ENCODE data around the gene ATRAID. TPM values are rescaled to one million over a fixed set of nuclear protein-coding genes. Genes with fewer than 3 reads are reported as not detected.

The ATRAID gene
- total RNA-seq, 2 experiments from 2014 or later, result 84.0 to 92.7 TPM

GRCh38 chr2:27231921-27232320 lies 20.1 kb downstream of the ATRAID start:
- H3K36me3 Mint-ChIP-seq, result peaks cover 60% of the 10 kb centered on the region
- no peaks in the 10 kb centered on the region for H3K4me1 Mint-ChIP-seq (ENCODE audit: low read depth)
- H3K9me3 Mint-ChIP-seq, result no peaks in the 10 kb centered on the region
- DNase-seq, result no peak
- H3K4me3 Mint-ChIP-seq, result no peak overlapping the region
- ChIA-PET CTCF (interaction anchor here (1.1 to 1.4 kb wide), 2 partner anchors 71 to 270 kb away, joined by 3 to 4 read pairs; no protein-coding TSS in a partner anchor), POLR2A (interaction anchor here (1.3 to 1.4 kb wide), 2 partner anchors 10 to 11 kb away, joined by 3 to 4 read pairs; no protein-coding TSS in a partner anchor)
- H3K27ac Mint-ChIP-seq, result no peak overlapping the region
- intact Hi-C loops (cut with micrococcal nuclease), result no loop called here
- H3K27me3 Mint-ChIP-seq, result no peaks in the 10 kb centered on the region

GRCh38 chr2:27233341-27233740 lies 21.5 kb downstream of the ATRAID start:
- Mint-ChIP-seq H3K4me1 (ENCODE audit: low read depth) (no peaks in the 10 kb centered on the region), H3K36me3 (peaks cover 61% of the 10 kb centered on the region), H3K27me3 (no peaks in the 10 kb centered on the region), H3K27ac (no peak overlapping the region), H3K4me3 (no peak overlapping the region), H3K9me3 (no peaks in the 10 kb centered on the region)
- ChIA-PET POLR2A (no interaction called here), CTCF (no interaction called here)
- DNase-seq, result no peak
- intact Hi-C loops (cut with micrococcal nuclease), result no loop called here

GRCh38 chr2:27236136-27236535 lies 24.3 kb downstream of the ATRAID start:
- H3K36me3 Mint-ChIP-seq, result peaks cover 75% of the 10 kb centered on the region
- intact Hi-C loops (cut with micrococcal nuclease), result no loop called here
- no peak overlapping the region for H3K27ac Mint-ChIP-seq
- CTCF ChIA-PET, result interaction anchor here (0.7 to 0.9 kb wide), 3 partner anchors 66 to 149 kb away, joined by 3 read pairs; no protein-coding TSS in a partner anchor
- H3K4me1 Mint-ChIP-seq (ENCODE audit: low read depth), result no peaks in the 10 kb centered on the region
- H3K9me3 Mint-ChIP-seq, result no peaks in the 10 kb centered on the region
- DNase-seq, result no peak
- no peak overlapping the region for H3K4me3 Mint-ChIP-seq
- no peaks in the 10 kb centered on the region for H3K27me3 Mint-ChIP-seq
- POLR2A ChIA-PET, result interaction anchor here (1.2 kb wide), 1 partner anchor 10 kb away, joined by 3 read pairs; no protein-coding TSS in a partner anchor

- POLR2A ChIA-PET, result interaction anchor here (1.2 kb wide), 1 partner anchor 10 kb away, joined by 3 read pairs; no protein-coding TSS in a partner anchor
- intact Hi-C loops (cut with micrococcal nuclease), result no loop called here
- H3K4me1 Mint-ChIP-seq (ENCODE audit: low read depth), result no peaks in the 10 kb centered on the region
Observed at GRCh38 chr2:27236626-27237025, 24.8 kb downstream of the ATRAID start.

GRCh38 chr2:27237341-27237945 lies 25.6 kb downstream of the ATRAID start:
- intact Hi-C loops (cut with micrococcal nuclease), result no loop called here
- H3K9me3 Mint-ChIP-seq, result no peaks in the 10 kb centered on the region
- ChIA-PET CTCF (interaction anchor here (1.3 kb wide), 1 partner anchor 28 kb away, joined by 4 read pairs; no protein-coding TSS in a partner anchor), POLR2A (interaction anchor here (1.2 kb wide), 1 partner anchor 11 kb away, joined by 3 read pairs; no protein-coding TSS in a partner anchor)
- H3K27ac Mint-ChIP-seq, result no peak overlapping the region
- DNase-seq, result no peak
- no peak overlapping the region for H3K4me3 Mint-ChIP-seq
- H3K4me1 Mint-ChIP-seq (ENCODE audit: low read depth), result no peaks in the 10 kb centered on the region
- peaks cover 73% of the 10 kb centered on the region for H3K36me3 Mint-ChIP-seq
- no peaks in the 10 kb centered on the region for H3K27me3 Mint-ChIP-seq

More at GRCh38 chr2:27236626-27237025, 24.8 kb downstream of the ATRAID start:
- CTCF ChIA-PET, result interaction anchor here (0.7 to 0.9 kb wide), 2 partner anchors 66 to 149 kb away, joined by 3 read pairs; no protein-coding TSS in a partner anchor
- Mint-ChIP-seq H3K4me3 (no peak overlapping the region), H3K27me3 (no peaks in the 10 kb centered on the region), H3K36me3 (peaks cover 75% of the 10 kb centered on the region), H3K9me3 (no peaks in the 10 kb centered on the region), H3K27ac (no peak overlapping the region)
- DNase-seq, result no peak

GRCh38 chr2:27238976-27239375 lies 27.1 kb downstream of the ATRAID start:
- Mint-ChIP-seq H3K4me3 (no peak overlapping the region), H3K9me3 (no peaks in the 10 kb centered on the region), H3K4me1 (ENCODE audit: low read depth) (no peaks in the 10 kb centered on the region), H3K36me3 (peaks cover 68% of the 10 kb centered on the region), H3K27ac (no peak overlapping the region), H3K27me3 (no peaks in the 10 kb centered on the region)
- intact Hi-C loops (cut with micrococcal nuclease), result no loop called here
- no peak for DNase-seq
- POLR2A ChIA-PET, result no interaction called here
- CTCF ChIA-PET, result no interaction called here

GRCh38 chr2:27240406-27240805 lies 28.6 kb downstream of the ATRAID start:
- no peak overlapping the region for H3K4me3 Mint-ChIP-seq
- no peaks in the 10 kb centered on the region for H3K4me1 Mint-ChIP-seq (ENCODE audit: low read depth)
- intact Hi-C loops (cut with micrococcal nuclease), result no loop called here
- no peaks in the 10 kb centered on the region for H3K27me3 Mint-ChIP-seq
- no peak overlapping the region for H3K27ac Mint-ChIP-seq
- DNase-seq, result no peak
- ChIA-PET CTCF (interaction anchor here (0.6 to 2.4 kb wide), 3 partner anchors 24 to 63 kb away, joined by 3 to 9 read pairs (median 3); no protein-coding TSS in a partner anchor), POLR2A (interaction anchor here (0.6 kb wide), 1 partner anchor 38 kb away, joined by 3 read pairs; no protein-coding TSS in a partner anchor)
- peaks cover 59% of the 10 kb centered on the region for H3K36me3 Mint-ChIP-seq
- H3K9me3 Mint-ChIP-seq, result no peaks in the 10 kb centered on the region

GRCh38 chr2:27241761-27242613 lies 30.1 kb downstream of the ATRAID start:
- no peaks in the 10 kb centered on the region for H3K4me1 Mint-ChIP-seq (ENCODE audit: low read depth)
- no peak overlapping the region for H3K27ac Mint-ChIP-seq
- peaks cover 50% of the 10 kb centered on the region for H3K36me3 Mint-ChIP-seq
- no peak overlapping the region for H3K4me3 Mint-ChIP-seq
- no peaks in the 10 kb centered on the region for H3K27me3 Mint-ChIP-seq
- POLR2A ChIA-PET, result interaction anchor here (1.0 to 1.7 kb wide), 2 partner anchors 10 to 108 kb away, joined by 3 to 4 read pairs; partner anchors contain the start of gene PREB
- intact Hi-C loops (cut with micrococcal nuclease), result no loop called here
- CTCF ChIA-PET, result interaction anchor here (1.0 to 2.4 kb wide), 3 partner anchors 22 to 38 kb away, joined by 3 to 9 read pairs (median 4); no protein-coding TSS in a partner anchor
- DNase-seq, result no peak
- no peaks in the 10 kb centered on the region for H3K9me3 Mint-ChIP-seq

GRCh38 chr2:27242614-27242951 lies 30.7 kb downstream of the ATRAID start:
- DNase-seq, result no peak
- no peaks in the 10 kb centered on the region for H3K9me3 Mint-ChIP-seq
- CTCF ChIA-PET, result interaction anchor here (1.4 to 2.4 kb wide), 2 partner anchors 23 to 37 kb away, joined by 4 to 9 read pairs; no protein-coding TSS in a partner anchor
- peaks cover 45% of the 10 kb centered on the region for H3K36me3 Mint-ChIP-seq
- H3K27ac Mint-ChIP-seq, result no peak overlapping the region
- H3K27me3 Mint-ChIP-seq, result no peaks in the 10 kb centered on the region
- no peak overlapping the region for H3K4me3 Mint-ChIP-seq
- no peaks in the 10 kb centered on the region for H3K4me1 Mint-ChIP-seq (ENCODE audit: low read depth)
- POLR2A ChIA-PET, result interaction anchor here (1.7 kb wide), 1 partner anchor 11 kb away, joined by 4 read pairs; no protein-coding TSS in a partner anchor
- intact Hi-C loops (cut with micrococcal nuclease), result no loop called here

- intact Hi-C loops (cut with micrococcal nuclease), result no loop called here
- POLR2A ChIA-PET, result no interaction called here
- no peaks in the 10 kb centered on the region for H3K9me3 Mint-ChIP-seq
- DNase-seq, result no peak
- H3K27me3 Mint-ChIP-seq, result peaks cover 1% of the 10 kb centered on the region
- H3K4me3 Mint-ChIP-seq, result no peak overlapping the region
- no peak overlapping the region for H3K27ac Mint-ChIP-seq
- CTCF ChIA-PET, result interaction anchor here (0.6 to 1.0 kb wide), 2 partner anchors 37 to 1183 kb away, joined by 3 read pairs; no protein-coding TSS in a partner anchor
- H3K4me1 Mint-ChIP-seq (ENCODE audit: low read depth), result no peaks in the 10 kb centered on the region
- peaks cover 37% of the 10 kb centered on the region for H3K36me3 Mint-ChIP-seq
Observed at GRCh38 chr2:27243391-27244130, 31.7 kb downstream of the ATRAID start.

GRCh38 chr2:27245116-27245515 lies 33.3 kb downstream of the ATRAID start:
- no peak for DNase-seq

More at GRCh38 chr2:27245116-27245515, 33.3 kb downstream of the ATRAID start:
- no peak overlapping the region for H3K4me3 Mint-ChIP-seq
- intact Hi-C loops (cut with micrococcal nuclease), result no loop called here
- no peaks in the 10 kb centered on the region for H3K9me3 Mint-ChIP-seq
- H3K36me3 Mint-ChIP-seq, result peaks cover 26% of the 10 kb centered on the region
- H3K27me3 Mint-ChIP-seq, result peaks cover 1% of the 10 kb centered on the region
- H3K27ac Mint-ChIP-seq, result no peak overlapping the region
- ChIA-PET CTCF (no interaction called here), POLR2A (no interaction called here)
- H3K4me1 Mint-ChIP-seq (ENCODE audit: low read depth), result no peaks in the 10 kb centered on the region
